Raji (cell line): ENCODE data around the gene ADORA2A.

Source experiments
- POLR2A ChIP-seq: IDR thresholded peaks from 2 replicates; pipeline ENCODE4 v1.6.1; 2011; ENCODE audit warnings: low read depth, low read length, control low read depth; ENCODE audit not compliant: insufficient read depth

ADORA2A gene

GRCh38 chr22:24460418-24461089 is 33.2 kb downstream of the ADORA2A start:
- no peak for TF ChIP-seq POLR2A

DNA sequence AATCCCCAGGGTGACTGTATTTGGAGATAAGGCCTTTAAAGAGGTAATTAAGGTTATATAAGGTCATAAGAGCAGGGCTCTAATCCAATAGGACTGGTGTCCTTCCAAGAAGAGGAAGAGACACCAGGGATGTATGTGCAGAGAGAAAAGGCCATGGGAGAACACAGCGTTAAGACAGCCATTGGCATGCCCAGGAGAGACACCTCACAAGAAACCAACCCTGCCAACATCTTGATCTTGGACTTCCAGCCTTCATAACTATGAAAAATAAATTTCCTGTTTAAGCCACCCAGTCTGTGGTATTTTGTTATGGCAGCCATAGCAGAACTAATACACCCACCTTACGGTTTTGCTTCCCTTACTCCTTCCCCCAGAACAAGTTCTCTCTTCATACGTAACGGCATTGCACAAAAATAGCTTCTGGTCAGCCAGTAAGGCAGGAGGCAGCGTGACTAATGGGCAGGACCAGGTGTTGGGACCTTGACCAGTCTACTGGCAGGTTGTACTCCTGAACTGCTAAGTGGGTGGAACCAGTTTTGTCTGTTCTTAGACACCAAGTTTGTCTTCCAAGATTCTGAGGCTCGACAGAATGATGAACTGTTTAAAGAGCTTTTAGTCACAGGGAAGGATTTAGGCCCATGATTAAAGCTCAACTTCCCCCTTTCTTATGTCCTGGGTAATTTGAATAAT is 35.8 kb downstream of the ADORA2A start:
- TF ChIP-seq POLR2A = no peak

DNA sequence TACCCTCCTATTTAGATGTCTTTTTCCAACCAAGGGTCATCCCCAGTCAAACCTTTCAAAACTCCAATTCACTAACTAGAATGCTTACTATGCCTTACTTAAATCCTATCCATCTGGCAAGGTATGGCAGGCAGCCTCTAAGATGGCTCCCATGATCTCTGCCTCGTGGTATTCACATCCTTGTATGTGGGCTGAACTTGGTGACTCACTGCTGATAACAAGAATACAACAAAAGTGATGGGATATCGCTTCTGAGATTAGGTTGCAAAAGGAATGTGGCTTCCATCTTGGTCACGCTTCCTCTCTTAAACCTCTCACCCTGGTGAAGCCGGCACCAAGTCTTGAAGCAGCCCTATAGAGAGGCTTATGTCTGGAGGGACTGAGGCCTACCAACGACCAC is 38.2 kb downstream of the ADORA2A start:
- no peak for TF ChIP-seq POLR2A

GRCh38 chr22:24465975-24466374 is 38.6 kb downstream of the ADORA2A start:
- no peak for TF ChIP-seq POLR2A

GRCh38 chr22:24466716-24467328 is 39.4 kb downstream of the ADORA2A start:
- TF ChIP-seq POLR2A = no peak

- TF ChIP-seq POLR2A = no peak
Measured at GRCh38 chr22:24467340-24467739, 39.9 kb downstream of the ADORA2A start.

DNA sequence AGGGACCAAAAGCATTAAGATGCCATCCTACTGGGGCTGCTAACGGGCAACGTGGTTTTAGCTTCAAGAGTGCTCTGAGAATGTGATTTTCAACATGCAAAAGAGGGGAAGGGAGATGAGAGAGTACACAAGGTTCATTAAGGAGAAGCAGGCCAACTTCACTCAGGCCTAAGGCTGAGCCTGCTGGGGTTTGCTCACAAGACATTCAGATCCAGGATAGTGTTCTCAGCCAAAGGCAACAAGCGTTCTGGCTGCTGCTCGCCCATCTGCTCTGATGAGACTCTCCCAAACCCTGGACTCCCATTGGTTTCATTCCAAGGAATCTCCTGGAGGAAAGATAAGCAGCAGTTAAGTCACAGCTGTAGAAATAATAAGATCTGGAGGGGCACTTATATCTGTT is 44.2 kb downstream of the ADORA2A start:
- no peak for TF ChIP-seq POLR2A

DNA sequence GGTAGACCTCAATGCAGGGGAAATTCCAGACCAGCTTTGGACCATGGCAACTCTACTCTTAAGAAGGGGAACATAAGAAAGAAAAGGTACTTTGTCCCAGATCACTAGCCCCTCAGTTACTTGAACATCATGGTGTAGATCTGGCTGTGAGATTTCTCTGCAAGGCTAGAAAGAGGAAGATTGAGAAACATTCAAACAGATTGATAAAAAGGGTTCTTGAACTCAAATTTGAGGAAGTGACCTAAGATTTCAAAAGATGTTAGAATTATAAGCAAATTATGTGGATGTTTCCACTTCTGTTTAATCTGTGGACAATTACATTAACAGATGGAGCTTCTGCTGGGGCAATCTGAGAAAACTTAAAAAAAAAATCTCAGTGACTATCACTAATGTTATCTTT is 45.9 kb downstream of the ADORA2A start:
- no peak for TF ChIP-seq POLR2A

DNA sequence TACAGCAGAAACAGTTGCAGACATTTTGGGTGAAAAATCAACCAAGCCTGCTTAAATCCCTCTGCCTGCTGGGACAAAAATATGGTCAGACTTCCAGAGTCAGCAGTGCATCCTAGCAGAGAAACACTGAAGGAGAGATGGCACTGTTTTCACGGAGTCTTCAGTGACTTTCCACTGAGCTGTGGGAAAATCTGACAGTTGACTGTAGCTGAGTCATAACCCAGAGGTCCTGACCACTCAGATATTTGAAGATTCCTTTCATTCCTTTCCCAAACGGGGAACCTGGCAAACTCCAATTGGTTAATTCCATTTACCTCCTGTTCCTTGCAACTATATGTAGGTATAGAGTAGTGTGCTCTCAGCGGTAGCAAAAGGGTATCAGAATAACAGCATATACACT is 46.8 kb downstream of the ADORA2A start:
- no peak for TF ChIP-seq POLR2A

GRCh38 chr22:24474649-24475255 is 47.4 kb downstream of the ADORA2A start:
- no peak for TF ChIP-seq POLR2A

DNA sequence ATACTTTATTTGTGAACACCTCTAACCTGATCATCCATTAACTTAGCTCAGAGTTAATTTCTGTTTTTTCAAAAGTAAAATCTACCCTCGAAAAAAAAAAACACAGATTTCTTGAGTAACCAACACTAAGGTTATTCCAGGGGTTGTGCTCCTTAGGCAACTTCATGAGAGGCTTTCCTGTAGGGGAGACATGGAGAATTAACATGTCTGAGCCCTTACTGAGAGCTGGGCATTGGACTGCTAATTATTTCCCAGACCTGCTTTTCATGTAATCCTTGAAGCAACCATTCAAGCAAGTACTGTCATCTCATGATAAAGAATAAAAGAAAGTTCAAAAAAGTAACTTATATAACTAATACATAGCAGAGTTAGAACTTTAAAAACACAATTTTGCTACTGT is 54.2 kb downstream of the ADORA2A start:
- no peak for TF ChIP-seq POLR2A

DNA sequence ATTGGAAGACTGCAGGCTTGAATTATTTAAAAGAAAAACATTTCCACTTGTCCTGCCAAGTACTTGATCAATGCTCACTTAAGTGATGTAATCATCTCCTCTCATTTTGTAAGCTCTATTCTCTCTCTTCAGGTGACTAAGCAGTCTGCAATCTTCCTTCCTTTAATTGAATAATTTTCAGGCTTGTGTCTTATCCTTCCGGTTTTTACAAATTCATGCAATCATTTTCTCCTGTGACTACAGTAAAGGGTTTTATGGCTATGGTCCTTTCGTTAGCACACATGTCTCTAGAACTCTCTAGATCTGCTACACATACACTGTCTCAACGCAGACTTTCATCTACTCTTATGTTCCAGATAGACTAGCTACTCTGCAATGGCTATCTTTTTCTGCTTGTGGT is 55.2 kb downstream of the ADORA2A start:
- TF ChIP-seq POLR2A = no peak

DNA sequence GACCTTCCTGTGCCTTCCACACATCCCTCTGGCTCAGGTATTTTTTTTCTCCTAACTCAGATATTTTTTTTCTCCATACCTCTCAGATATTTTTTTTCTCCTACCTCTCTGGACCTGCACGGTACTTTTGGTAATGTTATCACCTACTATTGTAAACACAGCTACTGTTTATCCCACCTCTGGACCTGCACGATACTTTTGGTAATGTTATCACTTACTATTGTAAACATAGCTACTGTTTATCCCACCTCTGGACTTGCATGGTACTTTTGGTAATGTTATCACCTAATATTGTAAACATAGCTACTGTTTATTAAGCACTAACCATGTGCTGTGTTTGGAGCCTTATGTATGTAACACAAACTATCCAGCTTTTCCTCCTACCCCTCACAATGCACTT is 55.6 kb downstream of the ADORA2A start:
- no peak for TF ChIP-seq POLR2A

GRCh38 chr22:24483976-24484545 is 56.7 kb downstream of the ADORA2A start:
- no peak for TF ChIP-seq POLR2A

- no peak for TF ChIP-seq POLR2A
Measured at GRCh38 chr22:24485170-24485569, 57.8 kb downstream of the ADORA2A start.

- no peak for TF ChIP-seq POLR2A
Measured at GRCh38 chr22:24485608-24486007, 58.2 kb downstream of the ADORA2A start.

- no peak for TF ChIP-seq POLR2A
Measured at GRCh38 chr22:24486501-24486921, 59.1 kb downstream of the ADORA2A start.
